ENCODE data around the gene VTN. TPM values are rescaled to one million over a fixed set of nuclear protein-coding genes. Genes with fewer than 3 reads are reported as not detected.
A peak's percentile ranks its signal among the peaks of the same experiment; 100 is the strongest.

The VTN gene
- total RNA-seq, 2 experiments from 2014 or later = 0.15 TPM; not detected in 1

DNA sequence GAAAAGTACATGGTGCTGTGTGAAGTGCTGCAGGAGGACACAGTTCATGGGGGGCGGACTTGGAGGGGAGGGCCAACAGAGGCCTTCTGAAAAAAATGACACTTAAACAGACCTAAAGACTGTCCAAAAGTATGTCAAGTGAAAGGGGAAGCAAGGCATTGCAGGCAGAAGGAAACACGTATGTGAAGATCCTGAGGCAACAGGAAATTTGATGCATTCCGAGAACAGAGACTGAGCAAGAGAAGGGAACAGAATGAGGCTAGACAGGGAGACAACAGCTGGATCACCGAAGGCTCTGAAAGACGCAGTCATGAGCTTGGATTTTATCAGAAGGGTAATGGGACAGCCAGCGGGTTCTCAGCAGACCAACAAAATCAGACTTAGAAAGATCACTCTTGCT is 35.9 kb downstream of the VTN start:
- Mint-ChIP-seq H3K9me3 (no peaks in the 10 kb centered on the region), H3K27me3 (no peaks in the 10 kb centered on the region), H3K4me1 (peaks cover 46% of the 10 kb centered on the region), H3K4me3 (peak overlapping the region; percentile 98), H3K27ac (peak overlapping the region; percentile 9), H3K36me3 (ENCODE audit: low read depth) (peaks cover 9% of the 10 kb centered on the region)
- DNase-seq = no peak
- ChIA-PET CTCF (interaction anchor here (1.2 to 3.9 kb wide), 2 partner anchors 16 to 24 kb away, joined by 5 to 36 read pairs; partner anchors contain the start of gene POLDIP2), POLR2A (interaction anchor here (2.2 to 3.8 kb wide), 5 partner anchors 8 to 37 kb away, joined by 8 to 91 read pairs (median 29); partner anchors contain the start of genes POLDIP2, SARM1, TMEM97 and VTN)

GRCh38 chr17:28333083-28333746 is 36.9 kb downstream of the VTN start:
- POLR2A ChIA-PET = interaction anchor here (3.3 to 3.8 kb wide), 2 partner anchors 14 to 23 kb away, joined by 29 to 91 read pairs; partner anchors contain the start of genes POLDIP2 and TMEM97

DNA sequence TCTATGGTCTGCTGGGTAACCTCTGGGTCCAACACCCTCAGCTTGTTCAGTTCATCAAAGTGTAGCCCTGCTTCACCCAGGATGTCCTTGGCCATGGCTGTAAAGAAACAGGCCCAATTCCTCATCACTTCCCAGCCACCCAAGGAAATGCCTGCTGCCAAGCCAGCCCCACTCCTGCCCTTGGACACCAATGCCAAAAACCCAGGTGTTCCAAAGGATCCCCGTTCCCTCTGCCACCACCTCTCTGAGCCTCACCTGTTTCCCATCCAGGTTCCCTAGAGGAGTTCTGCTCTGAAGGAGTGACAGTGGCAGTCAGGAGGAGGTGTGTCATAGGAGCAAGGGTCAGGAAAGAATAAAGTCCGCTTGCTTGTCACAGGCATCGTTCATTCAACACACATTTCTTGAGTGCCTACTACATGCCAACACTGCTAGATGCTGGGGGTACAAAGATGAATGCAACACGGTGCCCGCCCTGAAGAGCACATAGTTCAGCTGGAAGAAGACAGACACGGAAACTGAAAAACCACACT is 38.2 kb downstream of the VTN start:
- Mint-ChIP-seq H3K27me3 (no peaks in the 10 kb centered on the region), H3K36me3 (ENCODE audit: low read depth) (peaks cover 26% of the 10 kb centered on the region), H3K4me3 (no peak overlapping the region), H3K9me3 (no peaks in the 10 kb centered on the region), H3K4me1 (peaks cover 48% of the 10 kb centered on the region), H3K27ac (no peak overlapping the region)
- POLR2A ChIA-PET = interaction anchor here (1.6 kb wide), 1 partner anchor 12 kb away, joined by 5 read pairs; no protein-coding TSS in a partner anchor
- DNase-seq = no peak
- CTCF ChIA-PET = no interaction called here

More at GRCh38 chr17:28333083-28333746, 36.9 kb downstream of the VTN start:
- Mint-ChIP-seq H3K4me1 (peaks cover 47% of the 10 kb centered on the region), H3K9me3 (no peaks in the 10 kb centered on the region), H3K36me3 (ENCODE audit: low read depth) (peaks cover 17% of the 10 kb centered on the region), H3K27me3 (no peaks in the 10 kb centered on the region), H3K27ac (no peak overlapping the region), H3K4me3 (peak overlapping the region; percentile 98)
- CTCF ChIA-PET = interaction anchor here (1.2 to 3.9 kb wide), 2 partner anchors 15 to 25 kb away, joined by 5 to 36 read pairs; partner anchors contain the start of gene POLDIP2
- no peak for DNase-seq

DNA sequence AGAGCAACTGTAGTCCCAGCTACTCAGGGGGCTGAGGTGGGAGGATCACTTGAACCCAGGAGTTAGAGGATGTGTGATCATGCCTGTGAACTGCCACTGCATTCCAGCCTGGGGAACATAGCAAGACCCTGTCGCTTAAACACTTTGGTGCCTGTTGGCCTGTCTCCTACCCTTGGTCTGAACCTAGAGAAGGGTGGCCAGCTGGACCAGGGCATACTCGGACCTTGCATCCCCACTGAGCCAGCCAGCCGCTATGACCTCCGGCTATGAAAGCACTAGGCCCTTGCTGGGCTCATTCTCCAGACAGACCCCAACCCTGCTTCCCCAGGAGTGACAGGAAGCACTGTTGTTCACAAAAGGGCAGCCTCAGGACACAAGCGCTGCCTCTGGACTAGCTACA is 39.4 kb downstream of the VTN start:
- ChIA-PET CTCF (no interaction called here), POLR2A (interaction anchor here (1.4 kb wide), 1 partner anchor 12 kb away, joined by 4 read pairs; the partner anchor contains the start of gene TMEM97)
- no peak for DNase-seq
- Mint-ChIP-seq H3K27me3 (no peaks in the 10 kb centered on the region), H3K4me3 (no peak overlapping the region), H3K36me3 (ENCODE audit: low read depth) (peaks cover 38% of the 10 kb centered on the region), H3K4me1 (peaks cover 48% of the 10 kb centered on the region), H3K27ac (no peak overlapping the region), H3K9me3 (no peaks in the 10 kb centered on the region)

- no peak for DNase-seq
- POLR2A ChIA-PET = interaction anchor here (1.3 to 1.5 kb wide), 2 partner anchors 10 to 1034 kb away, joined by 3 to 4 read pairs; partner anchors contain the start of genes TMEM97 and WSB1
- no peak overlapping the region for H3K4me3 Mint-ChIP-seq
- no peaks in the 10 kb centered on the region for H3K27me3 Mint-ChIP-seq
- H3K27ac Mint-ChIP-seq = no peak overlapping the region
- H3K4me1 Mint-ChIP-seq = peaks cover 33% of the 10 kb centered on the region
- peaks cover 41% of the 10 kb centered on the region for H3K36me3 Mint-ChIP-seq (ENCODE audit: low read depth)
- CTCF ChIA-PET = no interaction called here
- H3K9me3 Mint-ChIP-seq = no peaks in the 10 kb centered on the region
Measured at GRCh38 chr17:28328325-28328724, 41.8 kb downstream of the VTN start.

DNA sequence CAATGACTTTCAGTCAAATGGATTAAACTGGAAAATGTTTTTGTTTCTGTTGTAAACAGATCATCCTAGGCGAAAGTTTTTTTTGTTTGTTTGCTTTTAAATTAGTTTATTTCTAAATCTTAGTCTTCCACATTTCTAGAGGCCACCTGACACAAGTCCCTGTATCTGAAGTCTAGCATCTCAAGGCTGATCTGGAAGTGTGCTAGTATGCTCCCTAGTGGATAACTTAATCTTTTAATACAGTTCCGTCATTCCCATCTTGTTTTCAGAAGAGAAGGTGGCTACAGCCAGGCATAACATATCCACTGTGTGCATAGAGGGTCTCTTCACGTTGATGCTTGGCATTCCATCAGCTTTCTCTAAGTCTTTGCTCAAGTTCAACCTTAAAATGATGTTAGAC is 42.4 kb downstream of the VTN start:
- POLR2A ChIA-PET = no interaction called here
- H3K27me3 Mint-ChIP-seq = no peaks in the 10 kb centered on the region
- no peaks in the 10 kb centered on the region for H3K9me3 Mint-ChIP-seq
- H3K4me1 Mint-ChIP-seq = peaks cover 34% of the 10 kb centered on the region
- CTCF ChIA-PET = no interaction called here
- H3K4me3 Mint-ChIP-seq = no peak overlapping the region
- H3K27ac Mint-ChIP-seq = no peak overlapping the region
- no peak for DNase-seq
- H3K36me3 Mint-ChIP-seq (ENCODE audit: low read depth) = peaks cover 41% of the 10 kb centered on the region

- Mint-ChIP-seq H3K4me1 (peaks cover 35% of the 10 kb centered on the region), H3K36me3 (ENCODE audit: low read depth) (peaks cover 41% of the 10 kb centered on the region), H3K27me3 (no peaks in the 10 kb centered on the region), H3K9me3 (no peaks in the 10 kb centered on the region), H3K4me3 (no peak overlapping the region), H3K27ac (no peak overlapping the region)
- no peak for DNase-seq
- ChIA-PET CTCF (no interaction called here), POLR2A (no interaction called here)
Measured at GRCh38 chr17:28327031-28327607, 43.0 kb downstream of the VTN start.

DNA sequence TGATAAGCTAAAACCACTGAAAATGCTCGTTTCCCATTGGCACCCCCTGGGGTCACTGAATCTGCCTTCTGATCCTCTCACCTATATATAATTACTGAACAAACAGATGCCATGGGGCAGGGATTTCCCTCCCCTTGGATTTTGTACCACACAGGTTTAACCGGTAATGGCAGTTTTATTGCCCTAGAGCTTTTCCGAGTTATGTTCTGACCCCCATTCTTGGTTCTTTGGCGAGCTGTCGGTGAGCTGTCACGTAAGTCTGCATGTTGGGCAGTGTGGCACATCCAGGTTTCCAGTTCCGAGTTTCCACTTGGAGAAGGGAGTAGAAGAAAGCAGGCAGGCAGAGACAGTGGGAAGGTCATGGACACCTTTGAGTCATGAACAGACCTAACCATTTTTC is 44.0 kb downstream of the VTN start:
- H3K27me3 Mint-ChIP-seq = no peaks in the 10 kb centered on the region
- peaks cover 38% of the 10 kb centered on the region for H3K36me3 Mint-ChIP-seq (ENCODE audit: low read depth)
- no peaks in the 10 kb centered on the region for H3K9me3 Mint-ChIP-seq
- H3K4me1 Mint-ChIP-seq = peaks cover 43% of the 10 kb centered on the region
- POLR2A ChIA-PET = interaction anchor here (1.0 kb wide), 1 partner anchor 9 kb away, joined by 8 read pairs; the partner anchor contains the start of genes IFT20 and TNFAIP1
- CTCF ChIA-PET = interaction anchor here (1.0 to 1.2 kb wide), 2 partner anchors 9 to 74 kb away, joined by 3 to 4 read pairs; partner anchors contain the start of genes IFT20 and TNFAIP1
- no peak overlapping the region for H3K27ac Mint-ChIP-seq
- no peak overlapping the region for H3K4me3 Mint-ChIP-seq
- DNase-seq = no peak

GRCh38 chr17:28325211-28325610 is 44.9 kb downstream of the VTN start:
- Mint-ChIP-seq H3K4me3 (no peak overlapping the region), H3K27ac (no peak overlapping the region), H3K4me1 (peaks cover 51% of the 10 kb centered on the region), H3K36me3 (ENCODE audit: low read depth) (peaks cover 36% of the 10 kb centered on the region), H3K9me3 (no peaks in the 10 kb centered on the region), H3K27me3 (no peaks in the 10 kb centered on the region)
- DNase-seq = no peak
- ChIA-PET POLR2A (no interaction called here), CTCF (interaction anchor here (1.2 kb wide), 1 partner anchor 10 kb away, joined by 3 read pairs; the partner anchor contains the start of genes IFT20 and TNFAIP1)

- no peak for DNase-seq
- POLR2A ChIA-PET = no interaction called here
- Mint-ChIP-seq H3K4me1 (peaks cover 55% of the 10 kb centered on the region), H3K4me3 (no peak overlapping the region), H3K27ac (no peak overlapping the region), H3K36me3 (ENCODE audit: low read depth) (peaks cover 36% of the 10 kb centered on the region), H3K9me3 (no peaks in the 10 kb centered on the region), H3K27me3 (no peaks in the 10 kb centered on the region)
- CTCF ChIA-PET = no interaction called here
Measured at GRCh38 chr17:28324781-28325180, 45.3 kb downstream of the VTN start.

DNA sequence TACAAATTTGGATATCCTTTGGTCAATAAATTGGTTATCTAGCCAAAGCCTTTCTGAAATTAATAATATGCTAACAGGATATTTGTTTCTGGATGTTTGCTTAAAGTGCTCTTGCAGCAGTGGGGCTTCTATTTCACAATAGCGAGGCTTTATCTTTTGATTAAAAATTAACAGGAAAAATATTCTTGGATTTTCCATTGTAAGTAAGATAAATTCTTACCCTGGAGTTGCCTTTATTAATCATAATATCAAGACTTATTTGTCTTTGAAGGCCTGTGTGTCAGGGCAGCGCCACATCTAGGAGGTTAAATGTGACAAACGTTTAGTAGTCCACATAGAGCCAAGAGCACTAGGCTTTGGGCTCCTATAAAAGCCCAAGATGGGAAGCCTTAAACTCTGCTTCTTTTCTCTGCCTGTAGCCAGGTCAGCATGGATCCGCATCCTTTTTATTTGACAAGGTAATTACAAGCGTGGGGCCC is 45.8 kb downstream of the VTN start:
- peaks cover 59% of the 10 kb centered on the region for H3K4me1 Mint-ChIP-seq
- H3K27me3 Mint-ChIP-seq = no peaks in the 10 kb centered on the region
- H3K36me3 Mint-ChIP-seq (ENCODE audit: low read depth) = peaks cover 36% of the 10 kb centered on the region
- ChIA-PET CTCF (no interaction called here), POLR2A (no interaction called here)
- H3K4me3 Mint-ChIP-seq = no peak overlapping the region
- H3K27ac Mint-ChIP-seq = no peak overlapping the region
- H3K9me3 Mint-ChIP-seq = no peaks in the 10 kb centered on the region
- DNase-seq = no peak

- CTCF ChIA-PET = interaction anchor here (1.5 kb wide), 1 partner anchor 515 kb away, joined by 4 read pairs; no protein-coding TSS in a partner anchor
- POLR2A ChIA-PET = interaction anchor here (1.0 to 4.4 kb wide), 5 partner anchors 11 to 89 kb away, joined by 3 to 30 read pairs (median 5); partner anchors contain the start of genes IFT20, POLDIP2 and TNFAIP1
- H3K4me3 Mint-ChIP-seq = peak overlapping the region; percentile 89
- no peak for DNase-seq
- H3K27ac Mint-ChIP-seq = peak overlapping the region; percentile 55
- no peaks in the 10 kb centered on the region for H3K9me3 Mint-ChIP-seq
- H3K27me3 Mint-ChIP-seq = no peaks in the 10 kb centered on the region
- H3K4me1 Mint-ChIP-seq = peaks cover 43% of the 10 kb centered on the region
- H3K36me3 Mint-ChIP-seq (ENCODE audit: low read depth) = peaks cover 1% of the 10 kb centered on the region
Measured at GRCh38 chr17:28320215-28321061, 49.7 kb downstream of the VTN start.
